GM23248 (cell line): ENCODE results near the gene RHOD.

ENCODE experiments used
- EZH2 ChIP-seq: fragments of 200-600 bp; sonication (generic); IDR thresholded peaks from 2 replicates; pipeline ENCODE4 v1.6.1; 2018; ENCODE audit warnings: antibody characterized with exemption, mild to moderate bottlenecking; ENCODE audit not compliant: insufficient read depth, poor library complexity, severe bottlenecking
- EZH2phosphoT487 ChIP-seq: fragments of 200-600 bp; sonication (generic); IDR thresholded peaks from 2 replicates; pipeline ENCODE4 v1.6.1; 2018; ENCODE audit warnings: antibody characterized with exemption, moderate library complexity, mild to moderate bottlenecking, low read depth; ENCODE audit not compliant: insufficient read depth

DNA sequence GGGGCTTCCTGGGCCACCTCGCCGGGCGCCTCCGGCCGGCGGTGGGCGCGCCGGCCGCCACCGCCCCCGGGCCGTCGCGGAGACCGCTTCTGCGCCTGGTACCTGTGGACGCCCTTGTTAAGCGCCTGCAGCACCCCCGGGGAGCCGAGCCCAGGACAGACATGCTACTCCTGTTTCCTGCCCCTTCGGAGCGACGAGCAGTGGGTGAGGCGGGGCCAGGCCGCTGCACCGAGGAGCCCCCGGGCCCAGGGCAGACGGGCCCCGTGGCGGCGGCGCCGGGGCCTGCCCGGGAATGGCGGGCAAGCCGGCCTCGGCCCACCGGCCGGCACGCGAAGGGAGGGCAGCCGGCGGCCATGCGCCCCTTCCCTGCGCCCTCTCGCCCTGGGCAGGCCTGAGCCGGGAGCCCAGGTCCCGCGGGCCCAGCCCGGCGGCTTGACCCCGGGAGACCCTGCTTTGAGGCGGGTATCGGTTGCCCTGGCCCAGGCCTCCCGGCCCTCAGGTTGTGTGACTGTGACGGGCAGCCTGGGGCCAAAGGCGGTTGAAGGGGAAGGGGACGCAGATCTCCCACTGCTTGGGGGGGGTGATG lies 61.6 kb downstream of the RHOD start:
- TF ChIP-seq EZH2phosphoT487 (no peak), EZH2 (no peak)
